VCaP (cell line): ENCODE measurements around the gene DIABLO.
"Not testable (repeated sequence)": the region's sequence is repeated elsewhere in the genome, so short reads cannot be mapped to it uniquely, and the experiment has no call there.

Experiments
- H3K27ac ChIP-seq: fragments of 450-650 bp; 2 replicates; pipeline ENCODE4 v1.5.1; 2017
- CTCF ChIP-seq: fragments of 450-650 bp; conservative IDR thresholded peaks from 2 replicates; pipeline ENCODE4 v1.5.1; 2017; ENCODE audit warnings: mild to moderate bottlenecking, moderate library complexity

Gene DIABLO

GRCh38 chr12:122183588-122183940 is 42.3 kb downstream of the DIABLO start:
- H3K27ac ChIP-seq = no peak overlapping the region

GRCh38 chr12:122182887-122183587 is 42.8 kb downstream of the DIABLO start, which contains the start of gene LRRC43:
Gene LRRC43, plus strand, starts transcription at chr12:122183123. Its CDS starts 22 bp downstream, at chr12:122183145.
- no peak for TF ChIP-seq CTCF
- peak within 1 kb of the TSS; percentile 30; the same call in 1 of the 2 replicates for H3K27ac ChIP-seq

More at GRCh38 chr12:122183588-122183940, 42.3 kb downstream of the DIABLO start:
- TF ChIP-seq CTCF = no peak

GRCh38 chr12:122176473-122176872 is 49.4 kb downstream of the DIABLO start:
- not testable (repeated sequence) for H3K27ac ChIP-seq

- no peak within 1 kb of the TSS for H3K27ac ChIP-seq
- no peak for TF ChIP-seq CTCF
These were observed 51.6 kb downstream of the DIABLO start, which contains the start of gene IL31 for GRCh38 chr12:122174155-122174845. Gene IL31, minus strand, starts transcription at chr12:122174221. Its CDS starts 49 bp downstream, at chr12:122174172.

- no peak overlapping the region for H3K27ac ChIP-seq
- no peak for TF ChIP-seq CTCF
These were observed 53.5 kb downstream of the DIABLO start for GRCh38 chr12:122172262-122172939.

- no peak for TF ChIP-seq CTCF
- no peak overlapping the region for H3K27ac ChIP-seq
These were observed 54.5 kb downstream of the DIABLO start for GRCh38 chr12:122171399-122171798.

- TF ChIP-seq CTCF = no peak
- no peak overlapping the region for H3K27ac ChIP-seq
These were observed 57.4 kb downstream of the DIABLO start for GRCh38 chr12:122168492-122168891.
